Trophoblast cell (in vitro differentiated cells and primary cell): Measurements from ENCODE around the gene PIAS1.

Source experiments
- DNase-seq, 2 donors: peaks; one replicate each; pipeline ENCODE4 v3.0.0-alpha.2; 2016
- H2AFZ ChIP-seq: 2 replicates; pipeline ENCODE4 v1.6.1; 2013; ENCODE audit warnings: low read length, moderate library complexity, mild to moderate bottlenecking; ENCODE audit not compliant: insufficient read depth, poor library complexity
- H2AK5ac ChIP-seq: 2 replicates; pipeline ENCODE4 v1.6.1; 2013; ENCODE audit warnings: mild to moderate bottlenecking, low read length
- H2BK120ac ChIP-seq: 2 replicates; pipeline ENCODE4 v1.6.1; 2013; ENCODE audit warnings: low read length, mild to moderate bottlenecking, moderate library complexity; ENCODE audit not compliant: insufficient read depth, poor library complexity
- H2BK12ac ChIP-seq: 2 replicates; pipeline ENCODE4 v1.6.1; 2013; ENCODE audit warnings: mild to moderate bottlenecking, low read length, moderate library complexity
- H2BK5ac ChIP-seq: 2 replicates; pipeline ENCODE4 v1.6.1; 2013; ENCODE audit warnings: low read length, low read depth, moderate library complexity, mild to moderate bottlenecking; ENCODE audit not compliant: poor library complexity
- H3K14ac ChIP-seq: 2 replicates; pipeline ENCODE4 v1.6.1; 2013; ENCODE audit warnings: mild to moderate bottlenecking, low read length
- H3K18ac ChIP-seq: 2 replicates; pipeline ENCODE4 v1.6.1; 2013; ENCODE audit warnings: mild to moderate bottlenecking, low read length
- H3K23ac ChIP-seq: 2 replicates; pipeline ENCODE4 v1.6.1; 2013; ENCODE audit warnings: low read length
- H3K27ac ChIP-seq: 2 replicates; pipeline ENCODE4 v1.5.1; 2013; ENCODE audit warnings: low read depth, mild to moderate bottlenecking, inconsistent platforms, low read length, moderate library complexity
- H3K27me3 ChIP-seq: 2 replicates; pipeline ENCODE4 v1.6.1; 2013; ENCODE audit warnings: inconsistent platforms, mild to moderate bottlenecking, low read length, moderate library complexity; ENCODE audit not compliant: insufficient read depth
- H3K36me3 ChIP-seq, 2 experiments: 1 replicate in 1 of 2; 2 replicates in 1 of 2; pipeline ENCODE4 v1.6.1; 2013; ENCODE audit warnings: low read length in 2 of 2, mild to moderate bottlenecking in 2 of 2, moderate library complexity in 1 of 2; ENCODE audit not compliant: insufficient read depth in 2 of 2, control insufficient read depth in 1 of 2
- H3K4ac ChIP-seq: 2 replicates; pipeline ENCODE4 v1.6.1; 2013; ENCODE audit warnings: low read depth, mild to moderate bottlenecking, low read length, moderate library complexity
- H3K4me1 ChIP-seq, 2 experiments: 1 replicate in 1 of 2; 2 replicates in 1 of 2; pipeline ENCODE4 v1.6.1; 2013; ENCODE audit warnings: low read length in 2 of 2, mild to moderate bottlenecking in 2 of 2, moderate library complexity in 1 of 2; ENCODE audit not compliant: insufficient read depth in 2 of 2, control insufficient read depth in 1 of 2
- H3K4me2 ChIP-seq: 2 replicates; pipeline ENCODE4 v1.6.1; 2013; ENCODE audit warnings: inconsistent platforms, mild to moderate bottlenecking, low read length, moderate library complexity
- H3K4me3 ChIP-seq: 2 replicates; pipeline ENCODE4 v1.5.1; 2013; ENCODE audit warnings: mild to moderate bottlenecking, low read depth, low read length, inconsistent platforms
- H3K79me1 ChIP-seq: one replicate; pipeline ENCODE4 v1.6.1; 2013; ENCODE audit warnings: low read length
- H3K79me2 ChIP-seq: 2 replicates; pipeline ENCODE4 v1.6.1; 2013; ENCODE audit warnings: low read length, mild to moderate bottlenecking; ENCODE audit not compliant: control insufficient read depth, insufficient read depth, poor library complexity
- H3K9ac ChIP-seq: 2 replicates; pipeline ENCODE4 v1.6.1; 2013; ENCODE audit warnings: mild to moderate bottlenecking, low read length
- H3K9me3 ChIP-seq: 2 replicates; pipeline ENCODE4 v1.6.1; 2013; ENCODE audit warnings: low read depth, mild to moderate bottlenecking, control low read depth, inconsistent platforms, low read length; ENCODE audit not compliant: insufficient read depth
- H4K12ac ChIP-seq: 2 replicates; pipeline ENCODE4 v1.6.1; 2013; ENCODE audit warnings: low read depth, mild to moderate bottlenecking, low read length, moderate library complexity
- H4K8ac ChIP-seq: 2 replicates; pipeline ENCODE4 v1.6.1; 2013; ENCODE audit warnings: low read depth, mild to moderate bottlenecking, low read length, moderate library complexity
- H4K91ac ChIP-seq: one replicate; pipeline ENCODE4 v1.6.1; 2013; ENCODE audit warnings: low read depth, mild to moderate bottlenecking, low read length, moderate library complexity
- WGBS: extraction: QIAGEN DNeasy Blood & Tissue Kit; methylation state at CpG from one replicate; pipeline ENCODE4 v1.1.7; 2013; ENCODE audit warnings: missing lambda C conversion rate; ENCODE audit not compliant: insufficient read length, insufficient coverage; ENCODE audit errors: extremely low coverage; 5-methylcytosine and 5-hydroxymethylcytosine counted together

PIAS1 gene

GRCh38 chr15:68081869-68082505 lies 27.9 kb downstream of the PIAS1 start:
- peaks cover 2 to 3% of the 10 kb centered on the region in 2 experiments for H3K36me3 ChIP-seq
- no peaks in the 10 kb centered on the region for H3K27me3 ChIP-seq
- no peaks in the 10 kb centered on the region for H3K9me3 ChIP-seq
- no peak for DNase-seq
- H4K12ac ChIP-seq: no peak overlapping the region
- H3K18ac ChIP-seq: no peak overlapping the region
- H3K79me1 ChIP-seq: no peaks in the 10 kb centered on the region
- H2BK12ac ChIP-seq: no peak overlapping the region
- no peak overlapping the region for H3K9ac ChIP-seq
- H3K14ac ChIP-seq: no peak overlapping the region
- no peak overlapping the region for H3K4ac ChIP-seq
- H2AFZ ChIP-seq: no peak overlapping the region
- no CpG with 5 or more reads among the region's 4 CpGs for WGBS
- H4K8ac ChIP-seq: no peak overlapping the region
- H4K91ac ChIP-seq: no peak overlapping the region
- H2AK5ac ChIP-seq: no peak overlapping the region
- no peak overlapping the region for H3K4me2 ChIP-seq
- no peak overlapping the region for H3K23ac ChIP-seq
- H3K79me2 ChIP-seq: no peaks in the 10 kb centered on the region
- H2BK120ac ChIP-seq: no peak overlapping the region
- H3K4me1 ChIP-seq: no peaks in the 10 kb centered on the region
- H2BK5ac ChIP-seq: no peak overlapping the region
- no peak overlapping the region for H3K27ac ChIP-seq
- no peak overlapping the region for H3K4me3 ChIP-seq

- H3K27ac ChIP-seq: no peak overlapping the region
- no peaks in the 10 kb centered on the region for H3K4me1 ChIP-seq
- no peak overlapping the region for H3K23ac ChIP-seq
- H3K36me3 ChIP-seq: peaks cover 2 to 3% of the 10 kb centered on the region in 2 experiments
- H3K9ac ChIP-seq: no peak overlapping the region
- no peaks in the 10 kb centered on the region for H3K27me3 ChIP-seq
- H2BK120ac ChIP-seq: no peak overlapping the region
- H3K4me2 ChIP-seq: no peak overlapping the region
- H3K4me3 ChIP-seq: no peak overlapping the region
- WGBS: no CpG with 5 or more reads among the region's 3 CpGs
- H3K14ac ChIP-seq: no peak overlapping the region
- no peak overlapping the region for H3K18ac ChIP-seq
- no peak overlapping the region for H2BK5ac ChIP-seq
- no peak overlapping the region for H2AK5ac ChIP-seq
- H4K91ac ChIP-seq: no peak overlapping the region
- no peaks in the 10 kb centered on the region for H3K79me1 ChIP-seq
- peak in 1 of 2 donors; percentile 23 for DNase-seq
- H4K8ac ChIP-seq: no peak overlapping the region
- no peaks in the 10 kb centered on the region for H3K79me2 ChIP-seq
- no peak overlapping the region for H2AFZ ChIP-seq
- no peak overlapping the region for H3K4ac ChIP-seq
- H4K12ac ChIP-seq: no peak overlapping the region
- H2BK12ac ChIP-seq: no peak overlapping the region
- no peaks in the 10 kb centered on the region for H3K9me3 ChIP-seq
These were observed 28.6 kb downstream of the PIAS1 start for GRCh38 chr15:68082735-68083134.

GRCh38 chr15:68083463-68083862 lies 29.3 kb downstream of the PIAS1 start:
- no peaks in the 10 kb centered on the region for H3K79me1 ChIP-seq
- no peak overlapping the region for H4K12ac ChIP-seq
- H3K4me2 ChIP-seq: no peak overlapping the region
- DNase-seq: no peak
- H3K4me3 ChIP-seq: no peak overlapping the region
- no CpG with 5 or more reads among the region's 4 CpGs for WGBS
- no peak overlapping the region for H2BK5ac ChIP-seq
- no peaks in the 10 kb centered on the region for H3K4me1 ChIP-seq
- no peak overlapping the region for H2BK120ac ChIP-seq
- H4K8ac ChIP-seq: no peak overlapping the region
- no peak overlapping the region for H4K91ac ChIP-seq
- H3K9ac ChIP-seq: no peak overlapping the region
- no peak overlapping the region for H3K23ac ChIP-seq
- peaks cover 2 to 3% of the 10 kb centered on the region in 2 experiments for H3K36me3 ChIP-seq
- no peak overlapping the region for H3K18ac ChIP-seq
- H2BK12ac ChIP-seq: no peak overlapping the region
- no peak overlapping the region for H3K14ac ChIP-seq
- no peaks in the 10 kb centered on the region for H3K79me2 ChIP-seq
- no peak overlapping the region for H3K27ac ChIP-seq
- H3K9me3 ChIP-seq: no peaks in the 10 kb centered on the region
- H3K4ac ChIP-seq: no peak overlapping the region
- no peaks in the 10 kb centered on the region for H3K27me3 ChIP-seq
- H2AK5ac ChIP-seq: no peak overlapping the region
- H2AFZ ChIP-seq: no peak overlapping the region

GRCh38 chr15:68085052-68085451 lies 30.9 kb downstream of the PIAS1 start:
- Histone ChIP-seq H3K9ac (no peak overlapping the region), H3K27me3 (no peaks in the 10 kb centered on the region), H2AFZ (no peak overlapping the region), H3K9me3 (no peaks in the 10 kb centered on the region), H3K14ac (no peak overlapping the region), H3K79me2 (no peaks in the 10 kb centered on the region), H4K12ac (no peak overlapping the region), H3K4me2 (no peak overlapping the region), H4K8ac (no peak overlapping the region), H3K36me3 (peaks cover 2 to 3% of the 10 kb centered on the region in 2 experiments), H2BK12ac (no peak overlapping the region), H4K91ac (no peak overlapping the region), H2BK5ac (no peak overlapping the region), H3K4ac (no peak overlapping the region), H3K4me1 (no peaks in the 10 kb centered on the region), H3K18ac (no peak overlapping the region), H3K79me1 (no peaks in the 10 kb centered on the region), H3K27ac (no peak overlapping the region), H3K23ac (no peak overlapping the region), H2AK5ac (no peak overlapping the region), H3K4me3 (no peak overlapping the region), H2BK120ac (no peak overlapping the region)
- no peak for DNase-seq
- no CpG with 5 or more reads among the region's 1 CpG for WGBS
